Fibroblast of gingiva (primary cell): ENCODE data around the gene COX8A.
A peak's percentile ranks its signal among the peaks of the same experiment; 100 is the strongest.
"Not testable (repeated sequence)": the region's sequence is repeated elsewhere in the genome, so short reads cannot be mapped to it uniquely, and the experiment has no call there.

Source experiments
- DNase-seq: peaks from one replicate; pipeline ENCODE4 v3.0.0-alpha.2; 2011; ENCODE audit warnings: low read depth

Gene COX8A

GRCh38 chr11:63974259-63975143, at the start of gene COX8A:
TSS of gene COX8A (plus strand) at chr11:63974620. CDS start at chr11:63974681, 61 bp downstream.
- peak; percentile 100 for DNase-seq

- DNase-seq = no peak
Observed at GRCh38 chr11:63929616-63930015, 44.8 kb upstream of the COX8A start.

- DNase-seq = peak; percentile 51
Observed at GRCh38 chr11:63931045-63931444, 43.4 kb upstream of the COX8A start.

GRCh38 chr11:63931876-63932275, 42.5 kb upstream of the COX8A start:
- no peak for DNase-seq

- DNase-seq = peak; percentile 68
Observed at GRCh38 chr11:63933459-63933858, 41.0 kb upstream of the COX8A start.

- no peak for DNase-seq
Observed at GRCh38 chr11:63937713-63938478, 36.5 kb upstream of the COX8A start.

GRCh38 chr11:63938479-63939396, 35.7 kb upstream of the COX8A start, which contains the start of gene NAA40:
TSS of gene NAA40 (plus strand) at chr11:63939002. CDS start at chr11:63939097, 95 bp downstream.
- peak; percentile 94 for DNase-seq

- DNase-seq = no peak
Observed at GRCh38 chr11:63939397-63939891, 35.0 kb upstream of the COX8A start.

- no peak for DNase-seq
Observed at GRCh38 chr11:63940786-63941185, 33.6 kb upstream of the COX8A start.

- no peak for DNase-seq
Observed at GRCh38 chr11:63941901-63942300, 32.5 kb upstream of the COX8A start.

GRCh38 chr11:63942803-63943202, 31.6 kb upstream of the COX8A start:
- no peak for DNase-seq

GRCh38 chr11:63944987-63945386, 29.4 kb upstream of the COX8A start:
- DNase-seq = peak; percentile 10

- DNase-seq = peak; percentile 75
Observed at GRCh38 chr11:63945477-63946163, 28.8 kb upstream of the COX8A start.

GRCh38 chr11:63951779-63952536, 22.5 kb upstream of the COX8A start:
- no peak for DNase-seq

GRCh38 chr11:63952570-63952969, 21.9 kb upstream of the COX8A start:
- no peak for DNase-seq

- no peak for DNase-seq
Observed at GRCh38 chr11:63958008-63958407, 16.4 kb upstream of the COX8A start.

GRCh38 chr11:63961608-63962412, 12.6 kb upstream of the COX8A start:
- peak; percentile 30 for DNase-seq

- not testable (repeated sequence) for DNase-seq
Observed at GRCh38 chr11:63963895-63964294, 10.5 kb upstream of the COX8A start.

- DNase-seq = no peak
Observed at GRCh38 chr11:63966444-63966843, 8.0 kb upstream of the COX8A start.
